Embryonic facial prominence (tissue), 1 donor: ENCODE data around the gene OLFM2.
A peak's percentile ranks its signal among the peaks of the same experiment; 100 is the strongest.
"Not testable (repeated sequence)": the region's sequence is repeated elsewhere in the genome, so short reads cannot be mapped to it uniquely, and the experiment has no call there.

Experiments
- DNase-seq: peaks from one replicate; pipeline ENCODE4 v3.0.0-alpha.2; 2016; ENCODE audit errors: extremely low spot score

OLFM2 gene

GRCh38 chr19:9861503-9861902 is 74.8 kb downstream of the OLFM2 start:
- no peak for DNase-seq

GRCh38 chr19:9860407-9860806 is 75.9 kb downstream of the OLFM2 start:
- DNase-seq: no peak

GRCh38 chr19:9858766-9859165 is 77.5 kb downstream of the OLFM2 start:
- DNase-seq: no peak

- no peak for DNase-seq
These were observed 78.2 kb downstream of the OLFM2 start for GRCh38 chr19:9857920-9858746.

- DNase-seq: no peak
These were observed 79.1 kb downstream of the OLFM2 start for GRCh38 chr19:9857076-9857721.

- no peak for DNase-seq
These were observed 79.7 kb downstream of the OLFM2 start for GRCh38 chr19:9856609-9857008.

GRCh38 chr19:9854282-9854846 is 82.0 kb downstream of the OLFM2 start:
- no peak for DNase-seq

GRCh38 chr19:9850235-9850959 is 85.9 kb downstream of the OLFM2 start:
- no peak for DNase-seq

- DNase-seq: no peak
These were observed 86.5 kb downstream of the OLFM2 start for GRCh38 chr19:9849791-9850190.

- DNase-seq: no peak
These were observed 87.6 kb downstream of the OLFM2 start for GRCh38 chr19:9848762-9849161.

GRCh38 chr19:9848060-9848459 is 88.3 kb downstream of the OLFM2 start:
- no peak for DNase-seq

GRCh38 chr19:9847087-9847671 is 89.1 kb downstream of the OLFM2 start:
- DNase-seq: no peak

GRCh38 chr19:9843626-9844273 is 92.6 kb downstream of the OLFM2 start:
- DNase-seq: not testable (repeated sequence)

- no peak for DNase-seq
These were observed 93.3 kb downstream of the OLFM2 start for GRCh38 chr19:9842834-9843625.

- DNase-seq: no peak
These were observed 96.9 kb downstream of the OLFM2 start for GRCh38 chr19:9839415-9839814.

GRCh38 chr19:9838324-9838723 is 98.0 kb downstream of the OLFM2 start:
- no peak for DNase-seq

GRCh38 chr19:9836021-9836420 is 100.3 kb downstream of the OLFM2 start:
- DNase-seq: no peak

GRCh38 chr19:9835507-9835949 is 100.8 kb downstream of the OLFM2 start:
- DNase-seq: no peak

GRCh38 chr19:9834726-9835506 is 101.4 kb downstream of the OLFM2 start, which contains the start of gene PIN1:
TSS of gene PIN1 (plus strand) at chr19:9835318. CDS start at chr19:9835345, 27 bp downstream.
- DNase-seq: peak; percentile 98

GRCh38 chr19:9834307-9834725 is 102.0 kb downstream of the OLFM2 start:
- DNase-seq: no peak
